DMS53 treated with DMSO at 0.1 percent for 48 hours (cell line): Measurements from ENCODE around the gene BTBD6.

Experiments
- DNase-seq: peaks from one replicate; lab custom pipeline; 2025; ENCODE audit not compliant: unreplicated experiment; lab: John Stamatoyannopoulos, UW

The BTBD6 gene

DNA sequence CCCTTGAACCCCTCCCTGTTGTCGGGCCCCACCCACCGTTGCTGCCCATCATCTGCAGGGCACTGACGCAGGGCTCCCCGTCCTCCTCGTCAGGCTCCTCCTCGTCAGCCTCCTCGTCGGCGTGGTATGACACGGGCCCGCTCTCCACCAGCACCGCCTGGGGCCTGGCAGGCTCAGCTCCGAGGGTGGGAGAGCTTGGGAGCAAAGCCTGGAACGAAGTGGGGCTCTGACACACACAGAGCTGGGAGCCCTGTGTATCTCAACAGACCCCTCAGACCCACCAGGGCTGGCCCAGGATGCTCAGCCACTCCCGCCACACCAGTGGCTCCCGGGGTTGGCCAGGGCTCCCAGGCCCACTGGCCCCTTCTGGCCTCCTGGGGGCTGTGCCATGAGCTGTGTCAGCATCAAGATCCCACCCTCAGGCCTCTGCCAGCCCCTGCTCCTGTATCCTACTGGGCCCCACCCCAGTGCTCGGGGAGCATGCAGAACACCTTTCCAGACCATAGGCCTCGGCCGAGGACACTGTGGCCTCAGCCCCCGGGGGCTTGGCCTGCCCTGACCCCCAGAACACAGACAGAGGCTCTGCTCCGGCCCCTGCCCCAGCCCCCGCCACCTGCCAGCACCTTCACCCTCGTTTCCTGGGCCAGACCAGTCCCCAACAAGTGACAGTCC, 37.1 kb upstream of the BTBD6 start:
- DNase-seq: no peak

DNA sequence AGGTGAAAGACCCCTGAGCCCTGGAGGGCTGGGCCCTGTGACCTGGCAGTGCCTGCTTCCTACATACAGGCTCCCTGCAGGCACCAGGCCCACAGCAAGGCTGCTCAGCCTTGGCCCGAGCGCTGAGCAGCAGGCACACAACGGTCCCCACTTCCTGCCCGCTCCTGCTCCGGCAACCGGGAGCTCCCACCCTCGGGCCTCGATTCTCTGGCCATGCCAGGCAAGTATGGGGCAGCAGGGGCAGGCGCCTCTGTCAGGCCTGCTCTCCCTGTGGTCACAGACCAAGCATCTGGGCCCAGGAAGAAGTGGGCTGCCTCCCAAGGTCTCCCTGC, 36.6 kb upstream of the BTBD6 start:
- no peak for DNase-seq

DNA sequence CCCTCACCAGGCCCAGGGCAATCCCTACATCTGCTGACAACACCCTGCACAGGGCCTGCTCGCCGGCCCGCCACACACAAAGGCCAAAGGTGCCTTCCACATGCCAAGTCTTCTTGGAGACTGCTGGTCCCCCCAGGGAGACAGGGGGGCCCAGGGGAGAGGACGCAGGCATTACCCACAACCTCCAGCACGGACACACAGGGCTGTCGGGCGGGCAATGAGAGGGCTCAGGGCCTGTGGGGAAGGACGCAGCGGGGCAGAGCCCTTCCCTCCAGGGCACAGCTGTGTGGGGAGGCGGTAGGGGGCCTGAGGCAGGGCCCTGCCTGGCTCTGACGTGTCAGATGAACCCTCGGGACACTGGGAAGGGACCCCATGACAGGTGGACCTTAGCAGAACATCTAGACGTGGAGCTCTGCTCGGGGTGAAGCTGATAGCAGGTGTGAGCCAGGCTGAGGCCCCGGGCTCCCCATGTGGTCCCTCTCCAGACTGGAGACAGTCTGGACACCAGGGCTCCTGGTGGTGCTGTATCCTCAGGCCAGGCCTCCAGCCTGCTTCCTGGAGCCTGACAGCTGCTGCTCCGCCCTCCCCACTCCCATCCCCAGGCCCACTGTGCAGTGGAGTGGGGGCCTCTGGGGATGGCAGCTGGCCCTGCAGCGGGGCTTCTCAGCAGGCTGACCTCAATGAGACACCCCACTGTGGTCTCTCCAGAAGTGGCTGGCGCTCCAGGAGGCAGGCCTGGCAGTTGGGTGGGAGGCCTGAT, 35.6 kb upstream of the BTBD6 start:
- no peak for DNase-seq

DNA sequence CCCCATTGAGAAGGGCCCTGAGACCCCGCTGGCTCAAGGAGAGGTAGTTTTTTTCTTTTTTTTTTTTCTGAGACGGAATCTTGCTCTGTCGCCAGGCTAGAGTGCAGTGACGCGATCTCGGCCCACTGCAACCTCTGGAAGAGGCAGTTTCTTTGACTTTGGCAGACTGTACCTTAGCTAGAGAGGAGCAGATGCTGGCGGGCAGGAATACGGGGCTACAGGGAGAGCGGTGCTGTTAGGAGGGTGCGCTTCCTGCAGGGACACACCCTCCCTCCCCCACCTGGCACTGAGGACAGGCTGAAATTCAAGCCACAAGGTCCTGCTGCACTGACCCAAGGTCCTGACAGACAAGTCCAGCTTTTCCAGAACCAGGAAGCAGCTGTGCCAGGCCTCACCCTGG, 35.0 kb upstream of the BTBD6 start:
- DNase-seq: no peak

DNA sequence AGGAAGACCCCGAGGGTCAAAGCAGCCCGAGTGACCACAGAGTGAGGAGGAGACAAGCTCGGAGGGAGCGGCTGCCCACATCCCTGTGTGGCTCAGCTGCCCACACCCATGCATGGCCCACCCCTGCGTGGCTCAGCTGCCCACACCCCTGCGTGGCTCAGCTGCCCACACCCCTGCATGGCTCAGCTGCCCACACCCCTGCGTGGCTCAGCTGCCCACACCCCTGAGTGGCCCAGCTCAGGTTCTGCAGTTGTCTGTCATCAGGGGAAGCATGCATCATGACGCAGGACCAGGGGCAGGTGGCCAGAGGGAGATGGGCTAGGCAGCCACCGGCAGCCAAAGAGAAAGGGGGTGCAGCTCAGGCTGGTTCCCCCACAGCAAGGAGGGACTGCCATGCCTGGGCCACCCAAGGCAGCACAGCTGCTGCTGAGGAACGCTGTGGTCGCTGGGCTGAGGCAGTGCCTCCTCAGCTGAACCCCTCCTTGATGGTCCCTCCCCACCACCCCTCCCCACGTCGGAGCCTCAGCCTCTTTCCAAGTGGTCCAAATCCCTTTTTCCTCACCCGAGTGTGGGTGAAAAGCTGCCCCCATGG, 33.9 kb upstream of the BTBD6 start:
- no peak for DNase-seq

DNA sequence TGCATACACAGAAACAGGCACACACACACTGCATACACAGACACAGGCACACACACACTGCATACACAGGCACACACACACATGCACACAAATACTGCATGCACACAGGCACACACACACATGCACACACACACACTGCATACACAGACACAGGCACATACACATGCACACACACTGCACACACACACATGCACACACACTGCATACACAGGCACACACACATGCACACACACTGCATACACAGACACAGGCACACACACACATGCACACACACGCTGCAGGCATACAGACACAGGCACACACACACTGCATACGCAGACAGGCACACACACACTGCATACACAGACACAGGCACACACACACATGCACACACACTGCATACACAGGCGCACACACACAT, 32.7 kb upstream of the BTBD6 start:
- no peak for DNase-seq

DNA sequence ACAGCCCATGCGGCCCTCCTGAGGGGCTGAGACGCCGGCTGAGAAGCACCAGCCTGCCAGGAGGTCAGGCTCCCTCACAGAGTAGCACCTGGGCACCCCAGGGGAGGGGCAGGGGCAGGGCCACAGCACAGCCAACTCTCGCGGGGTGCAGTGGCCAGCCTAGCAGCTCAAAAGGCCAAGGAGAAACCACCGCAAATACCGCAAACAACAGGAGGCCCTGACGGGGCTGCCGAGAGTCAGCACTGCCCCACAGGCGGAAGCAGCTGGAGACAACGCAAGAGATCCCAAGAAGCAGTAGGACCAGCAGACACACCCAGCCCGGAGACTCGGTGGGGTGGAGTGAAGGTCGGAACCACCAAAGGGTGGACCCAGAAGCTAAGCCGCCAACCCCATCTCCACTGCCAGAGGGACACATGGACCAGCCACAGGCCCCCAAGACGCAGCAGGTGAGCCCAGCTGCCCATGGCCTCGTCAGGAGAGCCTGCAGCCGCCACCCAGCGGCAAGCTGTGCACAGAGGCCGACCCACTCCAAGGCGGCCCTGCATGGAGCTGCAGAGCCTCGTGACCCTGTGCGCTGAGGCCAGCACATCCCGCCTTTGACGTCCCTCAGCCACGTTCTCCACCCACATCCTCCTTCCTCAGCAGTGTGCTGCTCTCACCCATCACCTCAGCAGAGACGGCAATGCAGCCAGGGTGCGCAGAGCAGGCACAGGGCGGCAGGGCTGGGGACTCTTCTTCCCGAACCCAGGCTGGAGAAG, 31.7 kb upstream of the BTBD6 start:
- no peak for DNase-seq

DNA sequence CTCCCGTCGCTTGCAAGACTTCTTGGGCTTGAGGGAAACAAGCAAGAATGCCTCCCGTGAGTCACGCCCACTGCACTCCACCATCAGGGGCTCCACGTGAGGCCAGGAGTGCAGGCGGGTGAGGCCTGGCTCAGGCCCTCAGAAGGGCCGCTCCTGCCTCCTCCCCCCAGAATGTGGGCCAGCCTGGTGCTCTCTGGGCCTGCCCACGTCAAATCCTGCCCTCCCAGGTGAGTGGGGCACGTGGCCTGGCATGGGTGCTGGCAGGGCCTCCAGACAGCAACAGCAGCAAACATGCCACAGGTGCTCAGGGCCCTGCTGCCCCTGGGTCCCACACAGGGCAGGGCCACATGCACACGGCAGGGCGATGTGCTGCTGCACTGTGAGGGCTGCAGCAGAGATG, 30.6 kb upstream of the BTBD6 start:
- DNase-seq: no peak

DNA sequence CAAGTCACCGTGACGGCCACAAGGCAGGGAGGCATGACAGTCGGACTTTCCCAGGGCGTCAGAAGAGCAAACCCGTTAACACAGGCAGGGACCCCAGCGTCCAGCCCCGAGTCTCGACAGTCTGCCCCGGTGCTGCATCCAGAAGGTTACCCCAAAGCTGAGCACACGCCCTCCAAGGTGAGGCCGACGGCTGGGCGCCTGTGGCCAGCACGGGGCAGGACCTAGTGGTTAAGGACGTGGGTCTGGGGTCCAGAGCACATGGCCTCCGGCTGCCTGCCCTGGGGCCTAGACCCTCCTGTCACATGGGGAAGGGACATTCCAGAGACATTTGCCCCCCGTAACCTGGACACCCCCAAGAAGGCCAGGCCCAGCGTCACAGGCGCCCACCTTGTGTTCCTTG, 29.7 kb upstream of the BTBD6 start:
- no peak for DNase-seq

DNA sequence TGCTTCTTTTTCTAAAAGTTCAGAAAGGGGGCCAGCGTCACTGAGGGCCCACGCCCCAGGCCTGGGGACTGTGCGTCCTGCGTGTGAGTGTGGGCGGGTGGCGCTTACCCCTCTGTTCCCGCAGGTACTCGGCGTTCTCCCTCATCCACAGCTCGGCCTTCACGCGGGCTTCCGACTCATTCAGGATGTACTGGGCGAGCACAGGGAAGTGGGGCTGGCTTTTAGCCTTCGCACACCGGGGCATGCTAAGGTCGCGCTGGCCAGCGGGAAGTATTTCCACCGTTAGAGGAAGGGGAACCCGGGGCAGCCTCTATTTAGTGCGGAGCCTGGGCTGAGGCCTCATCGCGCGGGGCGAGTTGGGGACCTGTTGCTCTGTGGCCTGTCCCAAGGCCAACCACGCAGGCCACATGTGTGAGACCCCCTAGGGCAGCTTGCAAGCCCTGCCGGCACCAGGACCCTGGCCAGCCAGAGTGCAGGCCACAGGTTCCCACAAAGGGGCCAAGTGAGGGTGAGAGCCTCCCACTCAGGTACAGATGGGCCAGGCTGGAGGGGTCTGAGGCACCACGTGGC, 29.2 kb upstream of the BTBD6 start:
- no peak for DNase-seq

DNA sequence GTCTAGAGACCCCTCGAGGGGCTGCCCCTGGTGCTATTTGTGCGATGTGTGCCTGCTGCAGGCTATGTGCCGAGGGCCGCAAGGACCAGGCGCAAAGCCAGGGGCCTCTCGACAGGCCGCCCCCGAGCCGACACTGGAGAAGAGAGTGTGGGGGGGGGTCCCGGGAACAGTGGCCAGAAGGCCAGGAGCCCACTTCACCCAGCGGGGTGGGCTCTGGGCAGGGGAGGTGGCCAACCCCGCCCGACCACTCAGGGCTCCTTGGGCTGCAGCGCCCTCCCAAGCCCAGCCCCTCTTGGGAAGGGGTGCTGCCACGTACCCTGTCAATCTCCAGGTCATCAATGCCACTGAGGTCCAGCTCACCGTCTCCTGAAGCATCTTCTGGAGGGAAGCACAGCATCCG, 28.6 kb upstream of the BTBD6 start:
- DNase-seq: no peak

DNA sequence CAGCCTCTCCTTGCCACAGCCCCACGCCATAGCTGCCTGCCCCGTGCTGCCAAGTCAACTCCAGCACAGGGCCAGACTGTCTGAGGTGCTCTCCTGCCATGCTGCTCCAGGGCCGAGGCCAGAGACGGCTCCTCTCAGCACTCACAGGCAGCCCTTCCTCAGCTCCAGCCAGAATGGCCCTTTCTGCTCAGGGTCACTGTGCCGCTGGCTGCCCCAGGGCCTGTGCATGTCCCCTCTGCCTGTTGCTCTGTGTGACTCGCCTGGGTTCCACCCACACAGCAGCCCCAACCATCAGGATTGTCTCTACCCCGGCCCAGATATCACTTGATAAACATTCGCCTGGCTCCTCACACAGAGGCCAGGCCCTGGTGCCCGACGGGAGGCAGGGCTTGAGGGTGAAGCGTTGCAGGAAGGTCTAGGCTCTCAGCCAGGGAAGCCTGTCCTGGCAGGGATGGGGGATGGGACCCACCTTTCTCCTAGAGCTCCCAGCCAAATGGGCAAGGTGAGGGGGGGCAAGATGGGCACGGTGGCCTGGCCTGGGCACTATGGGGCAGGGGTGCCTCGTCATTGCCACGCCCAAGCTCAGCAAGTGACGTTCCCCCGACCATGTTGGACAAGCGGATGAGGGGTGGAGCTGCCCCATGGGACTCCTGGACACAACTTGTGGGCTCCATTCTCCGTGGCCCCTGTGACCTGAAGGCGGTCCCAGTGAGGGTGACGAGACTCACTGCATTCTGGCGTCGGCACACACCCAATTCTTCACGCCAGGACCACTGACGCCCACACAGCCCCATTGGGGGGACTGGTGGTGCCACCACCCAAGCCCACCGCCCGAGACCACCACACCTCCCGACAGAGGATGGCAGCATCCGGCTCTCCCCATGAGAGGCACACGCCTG, 27.4 kb upstream of the BTBD6 start:
- DNase-seq: no peak

DNA sequence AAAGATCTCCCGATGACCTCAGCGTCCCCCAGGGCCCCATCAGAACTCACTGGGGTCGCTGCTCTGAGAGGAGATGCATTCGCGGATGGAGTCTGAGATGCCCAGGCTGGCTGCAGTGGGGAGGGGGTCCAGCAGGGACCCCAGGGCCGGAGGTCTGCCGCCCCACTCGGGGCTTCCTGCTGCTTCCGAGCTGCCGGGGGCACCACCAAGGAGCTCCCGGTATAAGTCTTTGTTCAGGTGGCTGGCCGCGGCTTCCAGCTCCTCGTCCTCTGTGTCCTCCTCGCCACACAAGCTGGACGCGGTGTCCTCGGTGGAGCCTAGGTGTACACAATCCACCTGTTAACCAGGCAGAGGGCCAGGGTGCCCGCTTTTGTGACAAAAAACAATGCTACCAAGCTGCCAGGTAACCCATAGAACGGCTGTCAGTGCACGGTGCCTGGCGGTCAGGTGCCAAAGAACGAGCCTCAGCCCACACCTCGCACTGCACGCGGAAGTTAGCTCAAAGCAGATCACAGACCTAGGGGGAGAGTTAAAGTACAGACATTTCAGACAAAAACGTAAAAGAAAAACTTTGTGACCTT, 26.6 kb upstream of the BTBD6 start:
- no peak for DNase-seq

DNA sequence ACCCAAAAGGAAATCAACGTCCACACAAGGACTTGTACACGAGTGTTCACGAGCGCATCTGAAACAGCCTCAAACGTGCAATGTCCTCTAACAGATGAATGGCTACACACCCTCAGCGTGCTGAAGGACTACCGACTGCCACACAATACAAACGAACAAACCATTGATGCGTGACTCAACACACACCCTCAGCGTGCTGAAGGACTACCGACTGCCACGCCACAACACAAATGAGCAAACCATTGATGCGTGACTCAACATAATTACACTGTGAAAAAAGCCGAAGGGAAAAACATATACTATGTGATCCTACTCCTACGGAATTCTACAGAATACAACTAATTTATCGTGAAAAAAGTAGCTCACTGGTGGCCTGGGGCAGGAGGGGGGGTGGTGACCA, 25.1 kb upstream of the BTBD6 start:
- no peak for DNase-seq

DNA sequence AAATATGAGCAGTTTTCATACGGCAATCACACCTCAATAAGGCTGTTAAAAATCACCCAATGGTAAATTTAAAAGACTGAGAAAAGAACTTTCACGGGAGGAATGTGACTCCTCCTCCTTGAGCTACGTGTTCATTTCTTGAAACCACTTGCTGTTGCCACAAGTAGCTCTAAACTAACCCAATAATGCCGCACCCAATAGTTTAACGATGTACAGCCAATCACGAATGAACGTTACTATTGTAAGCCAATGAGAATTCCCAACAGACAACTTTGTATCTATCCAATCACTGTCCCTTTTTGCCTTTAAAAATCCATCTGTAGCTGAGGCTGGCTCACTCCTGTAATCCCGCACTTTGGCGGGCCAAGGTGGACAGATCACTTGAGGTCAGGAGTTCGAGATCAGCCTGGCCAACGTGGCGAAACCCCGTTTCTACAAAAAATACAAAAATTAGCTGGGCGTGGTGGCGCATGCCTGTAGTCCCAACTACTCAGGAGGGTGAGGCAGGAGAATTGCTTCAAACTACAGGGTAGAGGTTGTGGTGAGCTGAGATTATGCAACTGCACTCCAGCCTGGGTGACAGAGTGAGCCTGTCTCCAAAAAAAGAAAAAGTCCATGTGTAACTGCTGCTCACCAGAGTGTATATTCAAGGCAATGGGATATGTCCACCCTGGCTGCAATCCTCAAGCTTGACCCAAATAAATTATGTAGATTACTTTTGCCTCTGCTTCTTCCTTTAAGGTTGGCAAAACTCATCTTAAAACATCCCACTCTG, 24.4 kb upstream of the BTBD6 start:
- no peak for DNase-seq

DNA sequence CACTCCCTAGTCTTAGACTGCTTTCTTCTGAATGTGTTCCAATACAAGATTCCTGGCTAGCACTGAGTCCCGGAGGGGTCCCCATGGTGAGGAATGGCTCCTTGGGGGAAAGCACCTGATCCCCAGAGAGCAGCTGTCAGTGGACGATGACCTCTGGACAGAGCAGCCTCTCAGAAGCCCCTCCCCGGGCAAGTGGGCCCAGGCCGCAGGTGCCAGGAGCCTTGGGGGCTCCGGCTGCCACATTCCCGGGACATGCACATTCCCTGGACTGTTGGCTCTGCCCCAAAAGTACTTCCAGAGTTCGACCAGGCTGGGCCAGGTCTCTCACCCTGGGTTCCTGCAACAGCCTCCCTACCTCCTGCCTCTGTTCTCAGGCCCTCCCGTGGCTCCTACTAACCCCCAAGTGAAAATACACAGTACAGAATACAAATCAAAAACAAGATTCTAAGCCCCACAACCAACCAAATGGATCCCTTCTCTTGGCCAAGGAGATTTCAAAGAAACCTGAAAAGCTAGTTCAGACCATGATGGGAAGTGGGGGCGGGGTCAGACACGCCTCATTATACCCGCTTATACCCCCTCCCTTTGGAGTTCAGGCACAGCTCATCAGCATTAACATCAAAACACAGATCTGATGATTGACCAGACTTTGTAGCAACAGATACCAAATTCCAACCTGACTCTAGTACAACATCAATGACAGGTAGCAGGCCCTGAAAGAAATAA, 23.3 kb upstream of the BTBD6 start:
- no peak for DNase-seq

DNA sequence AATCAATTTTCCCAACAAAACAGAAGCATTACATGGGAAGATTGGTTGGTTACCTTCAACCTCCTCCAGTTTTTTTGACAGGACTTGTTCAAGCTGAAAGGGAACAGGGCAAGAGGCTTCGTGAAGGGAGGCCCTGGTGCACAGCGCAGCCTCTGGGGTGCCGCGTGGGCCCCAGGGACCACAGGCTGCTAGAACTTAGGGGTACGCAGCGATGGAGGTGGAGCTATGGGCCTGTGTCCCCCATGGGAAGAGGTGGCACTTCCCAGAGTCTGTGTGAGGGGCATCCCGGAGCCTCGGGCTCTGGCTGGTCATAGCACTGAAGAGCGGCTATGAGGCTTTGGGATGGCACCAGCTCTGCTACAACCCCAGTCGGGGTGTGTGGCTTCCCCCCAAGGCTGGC, 22.1 kb upstream of the BTBD6 start:
- no peak for DNase-seq

DNA sequence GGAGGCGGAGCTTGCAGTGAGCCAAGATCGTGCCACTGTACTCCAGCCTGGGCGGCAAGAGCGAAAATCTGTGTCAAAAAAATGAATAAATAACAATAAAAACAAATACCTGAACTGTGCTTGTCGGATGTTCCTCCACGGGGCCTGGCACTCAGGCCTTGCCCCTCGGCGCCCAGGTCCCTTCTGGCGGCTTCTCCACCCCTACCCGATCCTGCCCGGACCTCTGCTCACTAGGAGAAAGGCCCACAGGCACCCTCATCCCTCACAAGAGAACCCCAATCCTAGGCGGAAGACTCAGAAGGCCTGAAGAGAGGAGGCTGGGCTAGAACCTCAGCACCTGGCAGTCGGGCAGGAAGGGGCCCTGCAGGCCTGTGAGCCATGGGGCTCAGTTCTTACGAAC, 21.0 kb upstream of the BTBD6 start:
- DNase-seq: no peak

DNA sequence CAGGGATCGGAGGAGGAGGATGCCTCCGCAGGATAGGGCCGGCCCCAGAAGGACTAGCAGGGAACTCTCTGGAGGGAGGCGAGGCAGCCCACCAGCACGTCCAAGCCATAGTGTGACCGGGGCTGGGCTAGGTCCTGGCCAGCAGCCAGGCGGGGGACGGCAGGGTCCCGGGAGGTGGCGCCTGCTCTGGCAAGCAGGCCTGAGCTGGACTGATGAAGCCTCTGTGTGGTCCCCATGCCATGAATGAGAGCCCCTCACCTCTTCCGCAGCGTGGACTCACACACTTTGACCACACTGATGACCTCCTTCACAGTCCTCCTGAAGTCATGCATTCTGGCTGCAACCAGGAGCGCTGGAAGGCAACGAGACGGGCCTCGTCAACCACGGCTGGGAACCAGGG, 19.8 kb upstream of the BTBD6 start:
- no peak for DNase-seq
